Right lobe of liver (tissue), 4 donors: ENCODE measurements around the gene LOXL4.

ENCODE experiments used
- CTCF ChIP-seq, 4 donors: fragments of 200-600 bp in 3 of 4; fragments of 450-650 bp in 1 of 4; IDR thresholded peaks; one replicate each; pipeline versions ENCODE4 v1.5.1 to v1.8.0; 2016 to 2022; ENCODE audit warnings: antibody characterized with exemption in 4 of 4, mild to moderate bottlenecking in 2 of 4
- POLR2A ChIP-seq: fragments of 450-650 bp; IDR thresholded peaks from one replicate; pipeline ENCODE4 v1.6.1; 2017; ENCODE audit warnings: antibody characterized with exemption, mild to moderate bottlenecking
- donor health status: DM: no; HTN: no; CAD: no.
- donor health status: DM: no; HTN: no; CAD: no.
- donor health status: DM: no; HTN: yes; CAD: no.

DNA sequence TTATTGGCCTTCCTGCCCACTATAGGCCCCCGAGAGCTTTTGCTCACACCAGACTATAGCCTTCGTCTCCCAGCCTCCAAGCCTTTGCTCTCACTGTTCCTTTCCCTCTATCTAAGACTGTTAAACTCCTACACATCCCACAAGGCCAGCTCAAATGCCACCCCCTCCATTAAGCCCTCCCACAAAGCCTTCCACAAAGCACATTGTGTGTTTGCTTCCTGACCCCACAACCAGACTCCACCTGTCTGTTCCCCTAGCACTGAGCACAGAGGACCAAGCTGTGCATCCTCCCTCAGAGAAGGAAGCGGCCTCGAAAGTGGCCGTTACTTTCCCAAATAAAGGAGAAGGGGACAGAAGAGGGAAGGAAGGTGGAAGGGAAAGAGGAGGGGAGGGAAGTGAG, 1.3 kb downstream of the LOXL4 start:
- TF ChIP-seq CTCF (IDR thresholded peaks at IDR 0.05) (no peak), POLR2A (no peak)
